GM18520 (cell line): ENCODE results near the gene ELOB.
"Not testable (repeated sequence)": the region's sequence is repeated elsewhere in the genome, so short reads cannot be mapped to it uniquely, and the experiment has no call there.

Experiments
- ATAC-seq: cut with Tn5 transposase; IDR thresholded peaks from one replicate; pipeline ENCODE4 v1.9.1; 2021; ENCODE audit not compliant: unreplicated experiment

Gene ELOB

DNA sequence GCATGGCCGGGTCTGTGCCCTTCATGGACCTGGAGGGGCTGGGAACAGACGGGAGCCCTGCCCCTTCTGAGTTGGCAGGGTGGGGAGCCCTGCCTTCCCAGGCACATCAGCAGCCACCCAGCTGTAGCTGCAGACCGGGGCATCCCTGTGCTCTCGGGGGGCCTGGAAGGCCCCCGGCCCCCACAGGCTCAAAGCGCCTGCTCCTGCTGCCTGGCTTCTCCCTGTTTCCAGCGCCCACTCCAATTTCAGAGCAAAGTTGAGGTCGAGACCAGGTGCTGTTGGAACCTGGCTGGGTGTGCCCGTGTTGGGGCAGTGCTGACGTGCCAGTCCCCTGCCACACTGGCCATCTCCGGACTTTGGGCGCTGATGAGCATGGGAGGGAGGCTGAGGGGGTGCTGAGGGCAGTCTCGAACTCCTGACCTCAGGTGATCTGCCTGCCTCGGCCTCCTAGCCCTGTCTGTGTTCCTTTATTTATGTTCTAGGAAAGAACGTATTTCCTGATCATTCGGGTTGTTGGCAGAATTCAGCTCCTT lies 52.2 kb downstream of the ELOB start:
- ATAC-seq, result no peak

DNA sequence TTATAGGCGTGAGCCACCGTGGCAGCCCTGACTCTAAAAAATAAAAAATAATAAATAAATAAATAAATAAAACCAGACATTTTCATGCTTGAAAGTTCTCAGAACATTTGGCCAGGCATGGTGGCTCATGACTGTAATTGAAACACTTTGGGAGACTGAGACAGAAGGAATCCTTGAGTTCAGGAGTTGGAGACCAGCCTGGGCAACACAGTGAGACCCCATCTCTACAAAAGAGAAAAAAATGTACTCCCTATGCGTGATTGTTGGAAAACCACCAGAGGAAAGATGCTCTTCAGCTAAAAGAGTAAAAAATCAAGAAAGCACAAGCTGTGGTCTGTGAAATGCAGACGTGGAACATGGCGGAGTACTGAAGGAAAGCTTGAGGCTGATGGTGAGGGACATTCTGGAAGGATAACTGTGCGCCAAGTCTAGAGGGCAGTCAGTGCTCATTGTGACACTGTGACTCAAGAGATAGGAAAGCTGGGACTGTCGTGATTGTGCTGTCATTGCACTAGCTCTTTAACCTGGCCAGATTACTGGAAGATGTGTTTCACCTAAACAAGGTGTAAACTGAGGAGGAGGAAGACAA lies 52.9 kb downstream of the ELOB start:
- no peak for ATAC-seq

DNA sequence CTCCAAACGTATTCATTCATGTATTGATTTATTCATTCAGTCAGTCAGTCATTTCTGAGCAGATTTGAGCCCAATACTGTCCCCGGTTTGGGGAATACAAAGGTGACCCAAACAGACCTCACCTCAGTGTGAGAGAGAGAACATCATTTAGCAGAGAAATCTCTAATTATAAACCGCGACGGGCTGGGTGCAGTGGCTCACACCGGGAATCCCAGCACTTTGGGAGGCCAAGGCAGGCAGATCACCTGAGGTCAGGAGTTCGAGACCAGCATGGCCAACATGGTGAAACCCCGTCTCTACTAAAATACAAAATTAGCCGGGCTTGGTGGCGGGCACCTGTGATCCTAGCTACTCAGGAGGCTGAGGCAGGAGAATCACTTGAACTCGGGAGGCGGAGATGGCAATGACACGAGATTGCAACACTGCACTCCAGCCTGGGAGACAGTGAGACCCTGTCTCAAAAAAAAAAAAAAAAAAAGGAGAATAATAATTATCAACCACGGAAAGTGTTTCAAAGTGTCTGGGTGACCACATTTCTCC lies 55.4 kb downstream of the ELOB start:
- not testable (repeated sequence) for ATAC-seq
